Endometrial microvascular endothelial cells (primary cell): ENCODE results near the gene TEN1. TPM values are rescaled to one million over a fixed set of nuclear protein-coding genes. Genes with fewer than 3 reads are reported as not detected.
"Not testable (repeated sequence)": the region's sequence is repeated elsewhere in the genome, so short reads cannot be mapped to it uniquely, and the experiment has no call there.

ENCODE experiments used
- in situ Hi-C: cut with HindIII; loops from 2 replicates; pipeline ENCODE4 v1.10.0; 2017; ENCODE audit warnings: low sequenced_read_pairs, low pct_unique_long_range_greater_than_20kb; ENCODE audit errors: inconsistent ontology term
- total RNA-seq: library from RNA; depleted of rRNA; stranded (reverse); fragments of >200 nt; gene quantifications from one replicate; pipeline ENCODE4 v1.2.3, GENCODE V29; 2015; ENCODE audit errors: inconsistent ontology term

Gene TEN1
- total RNA-seq = 17.7 TPM

GRCh38 chr17:75978938-75979704 is at the start of gene TEN1, which contains the start of gene ACOX1:
TSS of gene TEN1 (plus strand) at chr17:75979240. CDS start at chr17:75986193, 6,953 bp downstream.
TSS of gene ACOX1 (minus strand) at chr17:75979166. CDS start at chr17:75979073, 93 bp downstream.
- in situ Hi-C loops = no loop called here

DNA sequence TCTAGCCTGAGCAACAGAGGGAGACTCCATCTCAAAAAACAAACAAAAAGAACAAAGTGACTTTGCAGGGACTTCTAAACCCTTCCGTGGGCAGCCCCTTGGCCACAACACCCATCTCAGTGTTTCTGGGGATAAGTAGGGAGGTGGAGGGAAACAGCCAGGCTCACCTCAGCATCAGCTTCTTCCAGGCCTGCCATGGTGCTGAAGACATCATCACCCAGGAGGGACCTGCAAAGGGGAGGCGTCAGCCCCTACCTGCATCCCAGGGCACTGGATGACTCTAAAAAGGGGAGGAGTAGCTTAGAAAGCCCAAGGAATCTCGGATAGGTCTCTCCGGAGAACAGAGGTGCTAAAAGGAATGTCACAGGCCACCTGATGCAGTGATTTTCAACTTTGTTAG is 48.0 kb upstream of the TEN1 start:
- in situ Hi-C loops = no loop called here

- in situ Hi-C loops = no loop called here
Measured at GRCh38 chr17:75932852-75933251, 46.2 kb upstream of the TEN1 start.

GRCh38 chr17:75933808-75934207 is 45.2 kb upstream of the TEN1 start:
- in situ Hi-C loops = no loop called here

DNA sequence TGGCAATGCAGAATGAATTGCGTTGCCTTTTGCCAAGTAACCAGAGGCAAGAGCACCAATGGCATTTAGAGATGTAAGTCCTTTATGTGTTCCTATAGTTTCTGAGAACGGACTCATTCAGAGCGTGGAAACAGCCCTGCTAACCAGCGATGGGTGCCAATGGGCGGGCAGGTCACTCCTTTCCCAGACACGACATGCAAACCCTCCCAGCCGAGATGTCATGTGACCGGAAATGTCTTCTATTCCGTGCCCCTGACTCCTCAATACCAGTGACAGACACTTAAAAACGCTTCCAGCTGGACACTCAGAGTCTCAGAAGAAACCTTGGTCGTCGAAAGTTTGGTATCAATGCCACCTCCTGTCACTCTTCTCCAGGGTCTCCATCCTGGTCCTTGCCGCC is 41.4 kb upstream of the TEN1 start:
- in situ Hi-C loops = no loop called here

GRCh38 chr17:75940727-75941441 is 38.2 kb upstream of the TEN1 start, which contains the start of gene FBF1:
TSS of gene FBF1 (minus strand) at chr17:75941042. CDS start at chr17:75938149, 2,893 bp downstream.
- in situ Hi-C loops = no loop called here

DNA sequence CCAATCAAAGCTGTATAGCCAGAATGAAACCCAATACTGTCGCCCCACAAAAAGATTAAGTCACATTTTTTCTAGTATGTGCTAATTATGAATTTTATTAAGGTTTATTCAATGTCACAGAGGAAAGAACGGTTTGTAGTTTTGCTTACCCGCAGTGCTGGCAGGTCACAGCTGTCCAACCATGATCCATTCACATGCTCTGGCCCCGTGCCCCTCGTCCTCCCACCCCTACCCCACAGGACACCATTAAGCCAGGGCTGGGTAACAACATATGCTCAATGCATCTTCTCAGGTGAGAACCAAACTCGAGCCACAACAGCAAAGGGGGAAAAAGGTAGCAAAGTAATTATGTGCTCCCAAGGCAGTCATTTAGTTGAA is 37.6 kb upstream of the TEN1 start:
- in situ Hi-C loops = no loop called here

GRCh38 chr17:75942473-75942872 is 36.6 kb upstream of the TEN1 start:
- in situ Hi-C loops = no loop called here

- in situ Hi-C loops = no loop called here
Measured at GRCh38 chr17:75943491-75943890, 35.5 kb upstream of the TEN1 start.

- in situ Hi-C loops = no loop called here
Measured at GRCh38 chr17:75945211-75945610, 33.8 kb upstream of the TEN1 start.

DNA sequence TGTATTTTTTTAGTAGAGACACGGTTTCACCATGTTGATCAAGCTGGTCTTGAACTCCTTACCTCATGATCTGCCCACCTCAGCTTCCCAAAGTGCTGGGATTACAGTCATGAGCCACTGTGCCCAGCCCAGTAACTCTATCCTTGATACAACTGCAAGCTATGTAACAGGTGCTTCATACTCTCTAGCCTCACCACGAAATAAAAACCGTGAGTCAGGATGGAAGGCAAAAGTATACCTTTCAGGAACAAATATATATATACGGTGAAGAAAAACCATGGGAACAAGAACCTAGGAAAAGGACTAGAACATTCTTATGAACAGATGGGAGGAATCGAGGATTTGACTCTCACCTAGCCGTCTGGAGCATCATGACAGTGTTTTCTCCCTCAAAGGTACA is 28.6 kb upstream of the TEN1 start:
- in situ Hi-C loops = no loop called here

- in situ Hi-C loops = no loop called here
Measured at GRCh38 chr17:75950855-75951554, 28.0 kb upstream of the TEN1 start.

GRCh38 chr17:75959051-75959838 is 19.8 kb upstream of the TEN1 start:
- in situ Hi-C loops = no loop called here

DNA sequence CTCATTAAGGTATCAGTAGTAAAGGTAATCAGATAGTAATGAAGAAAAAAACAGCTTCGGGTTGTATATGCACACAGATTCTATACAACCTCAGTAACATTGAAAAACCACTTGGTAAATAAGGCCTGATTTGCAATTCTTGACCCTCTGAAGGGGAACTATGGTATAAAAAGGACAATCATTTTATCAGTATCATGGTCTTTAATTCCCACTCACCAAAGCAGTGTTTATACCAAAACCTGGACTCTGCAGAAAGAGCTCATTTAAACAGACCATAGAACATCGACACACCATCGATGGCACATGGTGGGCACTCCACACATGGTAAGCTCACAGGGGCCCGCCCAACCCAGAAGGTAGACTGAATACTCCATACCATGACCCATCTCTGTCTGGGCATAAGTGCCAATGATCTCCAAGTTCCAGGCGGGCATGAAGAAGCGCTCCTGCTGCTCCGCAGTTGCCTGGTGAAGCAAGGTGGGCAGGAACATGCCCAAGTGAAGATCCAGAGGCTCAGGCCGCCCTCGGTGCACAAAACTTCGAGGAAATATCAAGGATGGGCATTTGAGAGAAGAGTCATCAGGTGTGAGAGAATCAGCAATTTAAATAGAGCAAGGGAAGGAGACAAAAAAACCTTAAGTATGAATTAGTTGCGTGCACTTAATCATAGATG is 19.1 kb upstream of the TEN1 start:
- in situ Hi-C loops = no loop called here

DNA sequence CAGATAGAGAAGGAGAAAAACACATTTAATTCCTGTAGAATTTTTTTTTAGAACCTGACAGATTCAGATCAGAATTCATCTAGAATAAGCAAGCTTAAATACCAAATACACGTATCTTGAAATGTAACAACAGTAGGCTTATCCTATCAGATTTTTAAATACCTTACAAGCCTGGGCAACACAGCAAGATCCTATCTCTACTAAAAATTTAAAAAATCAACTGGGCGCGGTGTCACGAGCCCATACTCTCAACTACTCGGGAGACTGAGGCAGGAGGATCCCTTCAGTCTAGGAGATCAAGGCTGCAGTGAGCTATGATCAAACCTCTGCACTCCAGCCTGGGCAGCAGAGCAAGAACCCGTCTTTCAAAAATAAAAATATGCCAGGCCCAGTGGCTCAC is 13.6 kb upstream of the TEN1 start:
- in situ Hi-C loops = no loop called here

- in situ Hi-C loops = not testable (repeated sequence)
Measured at GRCh38 chr17:75969044-75969443, 10.0 kb upstream of the TEN1 start.

- in situ Hi-C loops = no loop called here
Measured at GRCh38 chr17:75970011-75970523, 9.0 kb upstream of the TEN1 start.

GRCh38 chr17:75970626-75971025 is 8.4 kb upstream of the TEN1 start:
- in situ Hi-C loops = no loop called here
